Measurements from ENCODE around the gene RPL36A. TPM values are rescaled to one million over a fixed set of nuclear protein-coding genes. Genes with fewer than 3 reads are reported as not detected.
A peak's percentile ranks its signal among the peaks of the same experiment; 100 is the strongest.

Gene RPL36A
- total and polyA plus RNA-seq, 10 of the 15 experiments (the other 5 are each of a cell fraction or from before 2014, with no cell fraction given), result 425 to 4,528 (median 3,270) TPM

DNA sequence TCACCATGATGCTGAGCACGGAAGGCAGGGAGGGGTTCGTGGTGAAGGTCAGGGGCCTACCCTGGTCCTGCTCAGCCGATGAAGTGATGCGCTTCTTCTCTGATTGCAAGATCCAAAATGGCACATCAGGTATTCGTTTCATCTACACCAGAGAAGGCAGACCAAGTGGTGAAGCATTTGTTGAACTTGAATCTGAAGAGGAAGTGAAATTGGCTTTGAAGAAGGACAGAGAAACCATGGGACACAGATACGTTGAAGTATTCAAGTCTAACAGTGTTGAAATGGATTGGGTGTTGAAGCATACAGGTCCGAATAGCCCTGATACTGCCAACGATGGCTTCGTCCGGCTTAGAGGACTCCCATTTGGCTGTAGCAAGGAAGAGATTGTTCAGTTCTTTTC is 21.2 kb downstream of the RPL36A start:
- peaks cover 22% of the 10 kb centered on the region for H3K4me1 ChIP-seq (ENCODE audit: control insufficient read depth, insufficient read depth, low read length)
- ATAC-seq, result no peak
- H2AFZ ChIP-seq (ENCODE audit: control insufficient read depth, low read depth, low read length), result no peak overlapping the region
- CTCF ChIA-PET, result no interaction called here
- TF ChIP-seq SPI1 (IDR thresholded peaks at IDR 0.05; ENCODE audit: borderline replicate concordance, insufficient read depth, low read depth, low read length) (peak; percentile 81), EP300 (IDR thresholded peaks at IDR 0.05; ENCODE audit: borderline replicate concordance in 1 of 2, control insufficient read depth in 1 of 2, low read depth in 2 of 2, low read length in 2 of 2) (no peak), ASH2L (IDR thresholded peaks at IDR 0.05; ENCODE audit: borderline replicate concordance, low read depth) (no peak), TARDBP (IDR thresholded peaks at IDR 0.05; ENCODE audit: borderline replicate concordance) (no peak)
- no peak overlapping the region for H3K4me3 ChIP-seq
- in situ Hi-C loops (cut with MboI) (no loop called here), intact Hi-C loops (cut with micrococcal nuclease; ENCODE audit: unreplicated experiment) (no loop called here)
- RAD21 ChIA-PET (ENCODE audit: unreplicated experiment), result interaction anchor here (2.3 kb wide), 1 partner anchor 28 kb away, joined by 11 read pairs; no protein-coding TSS in a partner anchor
- H3K27ac ChIP-seq (ENCODE audit: control insufficient read depth, insufficient read depth), result no peak overlapping the region
- no peaks in the 10 kb centered on the region for H3K27me3 ChIP-seq (replicated peaks in 1 of 2; ENCODE audit: control insufficient read depth in 2 of 2, insufficient read depth in 2 of 2, low read length in 1 of 2)
- SMC1A ChIA-PET (ENCODE audit: uncharacterized antibody, unreplicated experiment), result interaction anchor here (1.1 to 2.2 kb wide), 3 partner anchors 21 to 344 kb away, joined by 4 to 6 read pairs (median 4); partner anchors contain the start of gene RPL36A
- H4K20me1 ChIP-seq (ENCODE audit: control insufficient read depth, insufficient read depth), result no peaks in the 10 kb centered on the region
- no peak for FAIRE-seq
- no peak for DNase-seq (ENCODE audit: low read depth, low spot score)
- WGBS (ENCODE audit: insufficient coverage, insufficient replicate concordance, low lambda C conversion rate, missing lambda C conversion rate), result 60% methylated on average over 10 of the region's 10 CpGs
- peaks cover 0 to 4% of the 10 kb centered on the region in 2 experiments; a peak in 1 of 4 replicates for H3K36me3 ChIP-seq (ENCODE audit: control insufficient read depth in 2 of 2, insufficient read depth in 2 of 2, low read length in 1 of 2)
- BruUV-seq (replicated peaks), result no TSS peak
- H3K9me3 ChIP-seq (replicated peaks; ENCODE audit: control insufficient read depth, insufficient read depth, low read length), result no peaks in the 10 kb centered on the region; the same call in 2 of the 3 replicates
- 0 out of 2 replicates have a peak overlapping the region, but pooled peaks have one; percentile 7 for H3K4me2 ChIP-seq (ENCODE audit: control insufficient read depth, insufficient read depth)
- POLR2A ChIA-PET, result interaction anchor here (0.6 to 0.9 kb wide), 3 partner anchors 28 to 780 kb away, joined by 3 read pairs; partner anchors contain the start of gene TIMM8A
- H3K79me2 ChIP-seq (ENCODE audit: control insufficient read depth, insufficient read depth, low read length), result peaks cover 47% of the 10 kb centered on the region
- H3K9ac ChIP-seq (ENCODE audit: control insufficient read depth, insufficient read depth, low read length), result no peak overlapping the region

Measured in GM12878 (cell line).